Vagina (tissue), 2 donors: ENCODE measurements around the gene CDH13. TPM values are rescaled to one million over a fixed set of nuclear protein-coding genes. Genes with fewer than 3 reads are reported as not detected.

ENCODE experiments used
- DNase-seq, 2 donors: peaks; one replicate each; pipeline ENCODE4 v3.0.0-alpha.2; 2017; ENCODE audit errors: extremely low spot score in 2 of 2
- H3K27ac ChIP-seq: fragments of 200-600 bp; sonication (generic); one replicate; pipeline ENCODE4 v1.5.1; 2019
- H3K27me3 ChIP-seq: fragments of 200-600 bp; sonication (generic); one replicate; pipeline ENCODE4 v1.5.1; 2019
- H3K36me3 ChIP-seq, 2 donors: fragments of 200-600 bp; sonication (generic); one replicate each; pipeline ENCODE4 v1.5.1; 2017 to 2019
- H3K4me1 ChIP-seq: fragments of 200-600 bp; sonication (generic); one replicate; pipeline ENCODE4 v1.5.1; 2019
- H3K4me3 ChIP-seq, 2 donors: fragments of 200-600 bp; sonication (generic); 1 replicate in 1 of 2; 2 replicates in 1 of 2; pipeline ENCODE4 v1.5.1; 2016 to 2019
- H3K9me3 ChIP-seq: fragments of 200-600 bp; sonication (generic); one replicate; pipeline ENCODE4 v1.5.1; 2019
- CTCF ChIP-seq, 3 experiments: fragments of 450-650 bp in 2 of 3; fragments of 200-600 bp in 1 of 3; sonication (generic) in 1 of 3; IDR thresholded peaks; one replicate each; pipeline ENCODE4 v1.5.1; 2017 to 2019; ENCODE audit warnings: antibody characterized with exemption in 3 of 3, mild to moderate bottlenecking in 2 of 3, moderate library complexity in 2 of 3
- POLR2A ChIP-seq, 2 donors: fragments of 450-650 bp; IDR thresholded peaks; one replicate each; pipeline ENCODE4 v1.6.1; 2017; ENCODE audit warnings: antibody characterized with exemption in 2 of 2, mild to moderate bottlenecking in 2 of 2, moderate library complexity in 2 of 2
- POLR2AphosphoS5 ChIP-seq, 2 donors: sonication (generic); formaldehyde crosslinking; IDR thresholded peaks; one replicate each; pipeline ENCODE4 v1.9.0; 2017; ENCODE audit warnings: antibody characterized with exemption in 2 of 2, mild to moderate bottlenecking in 2 of 2, low read depth in 1 of 2; ENCODE audit not compliant: insufficient read depth in 1 of 2
- intact Hi-C: fragments of 100-400 bp; cut with DNase I; formaldehyde crosslinking; loops from one replicate; pipeline ENCODE4 v1.15.1; 2023
- total RNA-seq: library from RNA; depleted of rRNA; stranded (reverse); fragments of >200 nt; gene quantifications from one replicate; pipeline ENCODE4 v1.2.3, GENCODE V29; 2016

CDH13 gene
- total RNA-seq, 1 donor from 2014 or later, result 123 TPM

DNA sequence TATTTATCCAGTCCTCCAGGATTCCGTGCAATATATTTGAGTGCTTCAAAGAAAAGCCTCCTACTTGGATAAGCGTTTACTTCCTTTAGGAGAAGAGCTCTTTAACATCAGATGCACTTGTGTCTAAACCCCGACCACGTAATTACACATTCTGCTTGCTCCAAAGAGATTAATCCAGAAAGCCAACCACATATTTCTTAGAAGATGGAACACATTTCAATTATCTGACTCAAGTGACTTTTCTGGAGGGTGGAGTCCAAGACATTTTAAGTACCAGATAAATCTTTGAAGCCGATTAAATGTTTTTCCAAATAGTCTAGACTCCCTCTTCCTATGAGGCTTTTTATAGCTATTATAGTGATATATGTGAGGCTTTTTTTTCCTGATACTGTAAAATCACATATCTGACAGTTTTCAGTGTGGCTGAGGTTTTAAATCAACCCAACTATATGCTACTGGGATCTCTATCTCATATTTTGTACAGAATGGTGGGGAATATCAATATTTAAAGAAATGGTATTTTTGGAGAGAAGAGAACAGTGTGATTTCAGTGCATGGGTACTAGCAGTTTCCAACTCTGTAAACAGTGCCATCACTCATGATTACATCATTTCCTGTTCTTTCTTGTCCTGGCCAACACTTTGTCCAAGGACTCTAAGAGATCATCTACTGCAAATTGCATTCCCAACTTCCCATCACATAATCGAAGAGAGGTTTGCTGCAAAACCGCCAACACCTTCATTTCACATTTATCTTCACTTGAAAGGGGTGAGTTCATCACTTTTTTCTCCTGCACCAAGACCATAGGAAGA lies 988.6 kb downstream of the CDH13 start:
- H3K4me3 ChIP-seq, result no peak overlapping the region
- H3K4me1 ChIP-seq, result no peaks in the 10 kb centered on the region
- no peak overlapping the region for H3K27ac ChIP-seq
- H3K9me3 ChIP-seq, result no peaks in the 10 kb centered on the region
- intact Hi-C loops, result no loop called here
- H3K36me3 ChIP-seq, result no peaks in the 10 kb centered on the region
- TF ChIP-seq CTCF (IDR thresholded peaks at IDR 0.05) (no peak), POLR2AphosphoS5 (IDR thresholded peaks at IDR 0.05; ENCODE audit: insufficient read depth in 1 of 2, low read depth in 1 of 2) (no peak), POLR2A (IDR thresholded peaks at IDR 0.05) (no peak)
- H3K27me3 ChIP-seq, result no peaks in the 10 kb centered on the region
- DNase-seq, result no peak

DNA sequence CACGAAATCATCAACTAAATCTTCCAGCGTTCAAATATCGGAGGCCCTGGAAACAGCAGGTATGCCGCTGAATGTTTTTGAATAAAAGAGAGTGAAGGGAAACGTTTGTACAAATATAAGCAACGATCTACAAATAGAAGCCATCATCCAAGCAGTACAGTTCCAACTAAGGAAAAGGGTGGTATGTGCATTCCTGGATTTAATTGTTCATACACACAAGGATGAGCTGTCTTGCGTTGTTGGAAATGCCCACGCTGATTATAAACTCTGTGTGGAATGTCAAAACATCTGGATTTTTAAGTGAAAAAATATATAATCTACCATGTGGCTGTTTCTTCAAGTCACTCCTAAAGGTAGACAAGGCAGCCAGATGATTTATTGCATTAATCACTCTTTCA lies 989.2 kb downstream of the CDH13 start:
- intact Hi-C loops, result no loop called here
- TF ChIP-seq POLR2A (IDR thresholded peaks at IDR 0.05), result no peak
- no peak for TF ChIP-seq CTCF (IDR thresholded peaks at IDR 0.05)
- TF ChIP-seq POLR2AphosphoS5 (IDR thresholded peaks at IDR 0.05; ENCODE audit: insufficient read depth in 1 of 2, low read depth in 1 of 2), result no peak
- Histone ChIP-seq H3K27me3 (no peaks in the 10 kb centered on the region), H3K4me3 (no peak overlapping the region), H3K4me1 (no peaks in the 10 kb centered on the region), H3K36me3 (no peaks in the 10 kb centered on the region), H3K9me3 (no peaks in the 10 kb centered on the region), H3K27ac (no peak overlapping the region)
- DNase-seq, result peak in 1 of 2 donors; percentile 16

DNA sequence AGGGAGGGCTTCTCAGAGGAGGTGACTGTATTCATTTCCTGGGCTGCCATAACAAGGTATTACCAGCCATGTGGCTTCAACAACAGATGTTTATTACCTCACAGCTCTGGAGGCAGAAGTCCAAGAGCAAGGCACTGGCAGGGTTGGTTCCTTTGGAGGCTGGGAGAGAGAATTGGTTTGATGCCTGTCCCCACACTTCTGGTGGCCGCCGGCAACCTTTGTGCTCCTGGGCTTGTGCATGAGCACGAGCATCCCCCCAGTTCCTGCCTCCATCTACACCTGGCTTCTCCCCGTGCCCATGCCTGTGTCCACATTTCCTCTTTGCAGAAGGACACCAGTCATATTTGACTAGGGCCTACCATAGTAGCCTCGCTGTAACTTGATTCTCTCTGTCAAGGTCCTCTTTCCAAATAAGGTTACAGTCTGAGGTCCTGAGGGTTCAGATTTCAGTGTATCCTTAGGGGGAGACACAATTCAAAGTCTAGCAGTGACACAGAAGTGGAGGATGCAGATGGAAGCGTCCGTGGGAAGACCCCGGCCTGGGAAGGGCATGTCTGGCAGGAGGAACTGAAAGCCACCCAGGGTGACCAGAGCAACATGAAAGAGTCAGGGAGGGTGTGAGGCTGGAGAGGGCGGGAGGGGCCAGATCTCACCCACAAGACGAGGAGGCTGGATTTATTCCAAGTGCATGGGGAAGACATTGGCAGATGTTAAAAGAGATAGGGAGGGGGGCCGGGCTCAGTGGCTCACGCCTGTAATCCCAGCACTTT lies 992.8 kb downstream of the CDH13 start:
- Histone ChIP-seq H3K27ac (no peak overlapping the region), H3K9me3 (no peaks in the 10 kb centered on the region), H3K4me3 (no peak overlapping the region), H3K4me1 (no peaks in the 10 kb centered on the region), H3K27me3 (no peaks in the 10 kb centered on the region), H3K36me3 (no peaks in the 10 kb centered on the region)
- intact Hi-C loops, result no loop called here
- TF ChIP-seq CTCF (IDR thresholded peaks at IDR 0.05), result no peak
- peak in 1 of 2 donors; percentile 71 for DNase-seq

GRCh38 chr16:83622010-83622409 lies 995.2 kb downstream of the CDH13 start:
- TF ChIP-seq POLR2A (IDR thresholded peaks at IDR 0.05), result no peak
- no peak for TF ChIP-seq CTCF (IDR thresholded peaks at IDR 0.05)
- TF ChIP-seq POLR2AphosphoS5 (IDR thresholded peaks at IDR 0.05; ENCODE audit: insufficient read depth in 1 of 2, low read depth in 1 of 2), result no peak
- DNase-seq, result no peak
- no peak overlapping the region for H3K27ac ChIP-seq
- H3K36me3 ChIP-seq, result no peaks in the 10 kb centered on the region
- no peaks in the 10 kb centered on the region for H3K27me3 ChIP-seq
- H3K4me1 ChIP-seq, result no peaks in the 10 kb centered on the region
- no peak overlapping the region for H3K4me3 ChIP-seq
- no peaks in the 10 kb centered on the region for H3K9me3 ChIP-seq
- intact Hi-C loops, result no loop called here
